Measurements from ENCODE around the gene RHOT1. TPM values are rescaled to one million over a fixed set of nuclear protein-coding genes. Genes with fewer than 3 reads are reported as not detected.
"Not testable (repeated sequence)": the region's sequence is repeated elsewhere in the genome, so short reads cannot be mapped to it uniquely, and the experiment has no call there.

The RHOT1 gene
- total RNA-seq, 1 experiment from 2014 or later, result 24.4 TPM

DNA sequence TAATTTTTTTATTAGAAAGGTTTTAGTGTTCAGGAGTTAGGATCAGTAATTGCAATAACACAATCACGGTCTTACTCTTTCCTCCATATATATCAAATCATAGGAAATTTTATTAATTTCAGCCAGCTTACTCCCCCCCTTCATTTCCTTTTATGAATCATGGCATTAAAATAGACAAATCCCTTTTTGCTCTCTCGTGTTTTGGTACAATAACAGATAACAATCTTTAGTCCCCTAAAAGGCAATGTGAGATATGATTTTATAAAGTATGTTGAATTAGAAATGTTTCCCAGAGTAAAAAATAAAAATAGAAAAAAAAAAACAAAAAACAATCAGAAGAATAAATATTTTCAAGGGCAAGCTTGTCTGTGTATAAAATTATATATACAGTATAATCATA lies 42.6 kb upstream of the RHOT1 start:
- Histone ChIP-seq H2BK20ac (ENCODE audit: low read depth, low read length, poor library complexity, severe bottlenecking) (no peak overlapping the region), H3K79me2 (ENCODE audit: insufficient read depth, low read length) (no peaks in the 10 kb centered on the region), H2BK120ac (ENCODE audit: low read depth, low read length, poor library complexity, severe bottlenecking) (no peak overlapping the region), H2AFZ (ENCODE audit: low read length) (no peak overlapping the region), H3K4me1 (ENCODE audit: insufficient read depth, low read length) (peaks cover 9% of the 10 kb centered on the region; the same call in 1 of the 2 replicates), H2BK5ac (ENCODE audit: insufficient read length, low read length) (no peak overlapping the region), H4K5ac (ENCODE audit: insufficient read length, low read depth, low read length) (no peak overlapping the region), H3K27me3 (ENCODE audit: insufficient read depth, low read length) (no peaks in the 10 kb centered on the region), H2BK15ac (ENCODE audit: low read depth, low read length) (no peak overlapping the region), H2BK12ac (ENCODE audit: insufficient read length, low read depth, low read length) (no peak overlapping the region), H3K4ac (ENCODE audit: low read depth, low read length) (no peak overlapping the region), H3K23ac (ENCODE audit: insufficient read length, low read depth, low read length) (no peak overlapping the region), H3T11ph (ENCODE audit: low read length) (no peak overlapping the region), H4K8ac (replicated peaks; ENCODE audit: insufficient read length, low read depth, low read length) (no peak overlapping the region), H3K27ac (ENCODE audit: insufficient read length, low read depth, low read length) (no peak overlapping the region), H3K23me2 (ENCODE audit: insufficient read length, low read depth, low read length, poor library complexity, severe bottlenecking) (no peaks in the 10 kb centered on the region), H3K9ac (ENCODE audit: extremely low read depth, insufficient read length, low read length) (no peak overlapping the region), H3K14ac (ENCODE audit: insufficient read depth, low read length) (no peak overlapping the region), H3K79me1 (ENCODE audit: insufficient read depth, low read depth, low read length, poor library complexity, severe bottlenecking) (no peaks in the 10 kb centered on the region), H3K9me3 (ENCODE audit: control insufficient read depth, low read depth, low read length) (no peaks in the 10 kb centered on the region), H3K18ac (ENCODE audit: insufficient read length, low read depth, low read length) (no peak overlapping the region), H4K20me1 (ENCODE audit: control insufficient read depth, insufficient read depth, insufficient read length) (no peaks in the 10 kb centered on the region), H3K4me2 (ENCODE audit: insufficient read depth, insufficient read length, low read length) (no peak overlapping the region), H4K91ac (ENCODE audit: insufficient read length, low read depth, low read length) (no peak overlapping the region), H2AK5ac (ENCODE audit: insufficient read length, low read length) (no peak overlapping the region), H3K56ac (ENCODE audit: insufficient read length, low read depth, low read length) (no peak overlapping the region)
- Mint-ChIP-seq H3K4me1 (peaks cover 27 to 31% of the 10 kb centered on the region in 2 experiments), H3K9me3 (no peaks in the 10 kb centered on the region), H3K27ac (no peak overlapping the region), H3K36me3 (ENCODE audit: insufficient read depth in 1 of 3, low read depth in 3 of 3) (peaks cover 0 to 5% (median 5%) of the 10 kb centered on the region in 3 experiments; a peak in 1 of 7 replicates), H3K27me3 (ENCODE audit: low read depth) (no peaks in the 10 kb centered on the region), H3K4me3 (no peak overlapping the region)
- TF ChIP-seq, protein P1, sequence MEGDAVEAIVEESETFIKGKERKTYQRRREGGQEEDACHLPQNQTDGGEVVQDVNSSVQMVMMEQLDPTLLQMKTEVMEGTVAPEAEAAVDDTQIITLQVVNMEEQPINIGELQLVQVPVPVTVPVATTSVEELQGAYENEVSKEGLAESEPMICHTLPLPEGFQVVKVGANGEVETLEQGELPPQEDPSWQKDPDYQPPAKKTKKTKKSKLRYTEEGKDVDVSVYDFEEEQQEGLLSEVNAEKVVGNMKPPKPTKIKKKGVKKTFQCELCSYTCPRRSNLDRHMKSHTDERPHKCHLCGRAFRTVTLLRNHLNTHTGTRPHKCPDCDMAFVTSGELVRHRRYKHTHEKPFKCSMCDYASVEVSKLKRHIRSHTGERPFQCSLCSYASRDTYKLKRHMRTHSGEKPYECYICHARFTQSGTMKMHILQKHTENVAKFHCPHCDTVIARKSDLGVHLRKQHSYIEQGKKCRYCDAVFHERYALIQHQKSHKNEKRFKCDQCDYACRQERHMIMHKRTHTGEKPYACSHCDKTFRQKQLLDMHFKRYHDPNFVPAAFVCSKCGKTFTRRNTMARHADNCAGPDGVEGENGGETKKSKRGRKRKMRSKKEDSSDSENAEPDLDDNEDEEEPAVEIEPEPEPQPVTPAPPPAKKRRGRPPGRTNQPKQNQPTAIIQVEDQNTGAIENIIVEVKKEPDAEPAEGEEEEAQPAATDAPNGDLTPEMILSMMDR (conservative IDR thresholded peaks at IDR 0.05), result no peak
- no CpG with 5 or more reads among the region's 2 CpGs for whole genome bisulfite sequencing (ENCODE audit: extremely low coverage, insufficient read length, low lambda C conversion rate)
- no peak for DNase-seq

DNA sequence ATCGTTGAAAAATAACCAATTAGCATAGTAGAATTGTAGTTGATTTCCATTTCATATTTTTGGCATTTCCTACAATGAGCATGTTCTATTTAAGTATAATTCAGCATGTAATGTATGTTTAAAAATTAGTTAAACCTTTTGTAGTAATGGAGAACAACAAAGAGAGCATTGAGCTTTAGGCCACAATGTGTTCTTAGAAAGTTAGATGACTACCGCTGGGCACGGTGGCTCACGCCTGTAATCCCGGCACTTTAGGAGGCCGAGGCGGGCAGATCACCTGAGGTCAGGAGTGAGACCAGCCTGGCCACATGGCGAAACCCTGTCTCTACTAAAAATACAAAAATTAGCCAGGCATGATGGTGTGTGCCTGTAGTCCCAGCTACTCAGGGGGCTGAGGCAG lies 42.0 kb upstream of the RHOT1 start:
- not testable (repeated sequence) for H3K56ac ChIP-seq (ENCODE audit: insufficient read length, low read depth, low read length); H3K79me2 ChIP-seq (ENCODE audit: insufficient read depth, low read length); H2AK5ac ChIP-seq (ENCODE audit: insufficient read length, low read length); H3K4me2 ChIP-seq (ENCODE audit: insufficient read depth, insufficient read length, low read length); H3K9me3 Mint-ChIP-seq; H2BK15ac ChIP-seq (ENCODE audit: low read depth, low read length); H3K27me3 ChIP-seq (ENCODE audit: insufficient read depth, low read length); H2BK5ac ChIP-seq (ENCODE audit: insufficient read length, low read length); H2BK120ac ChIP-seq (ENCODE audit: low read depth, low read length, poor library complexity, severe bottlenecking); H2AFZ ChIP-seq (ENCODE audit: low read length); H3K23ac ChIP-seq (ENCODE audit: insufficient read length, low read depth, low read length); H3K23me2 ChIP-seq (ENCODE audit: insufficient read length, low read depth, low read length, poor library complexity, severe bottlenecking); H3K27ac ChIP-seq (ENCODE audit: insufficient read length, low read depth, low read length); H3K79me1 ChIP-seq (ENCODE audit: insufficient read depth, low read depth, low read length, poor library complexity, severe bottlenecking); H3K9me3 ChIP-seq (ENCODE audit: control insufficient read depth, low read depth, low read length); H4K20me1 ChIP-seq (ENCODE audit: control insufficient read depth, insufficient read depth, insufficient read length); H2BK12ac ChIP-seq (ENCODE audit: insufficient read length, low read depth, low read length); H3K14ac ChIP-seq (ENCODE audit: insufficient read depth, low read length); H3K27me3 Mint-ChIP-seq (ENCODE audit: low read depth); H3K36me3 Mint-ChIP-seq (ENCODE audit: insufficient read depth in 1 of 3, low read depth in 3 of 3); H3K4me1 ChIP-seq (ENCODE audit: insufficient read depth, low read length); H3T11ph ChIP-seq (ENCODE audit: low read length); H3K9ac ChIP-seq (ENCODE audit: extremely low read depth, insufficient read length, low read length); H4K91ac ChIP-seq (ENCODE audit: insufficient read length, low read depth, low read length); H3K4me3 Mint-ChIP-seq; DNase-seq; H4K5ac ChIP-seq (ENCODE audit: insufficient read length, low read depth, low read length); H3K4ac ChIP-seq (ENCODE audit: low read depth, low read length); H2BK20ac ChIP-seq (ENCODE audit: low read depth, low read length, poor library complexity, severe bottlenecking); H4K8ac ChIP-seq (replicated peaks; ENCODE audit: insufficient read length, low read depth, low read length); H3K18ac ChIP-seq (ENCODE audit: insufficient read length, low read depth, low read length)
- Mint-ChIP-seq H3K27ac (peak overlapping the region in 2 of 3 experiments; percentile 45 to 72; a peak in 2 of 7 replicates), H3K4me1 (peaks cover 27 to 31% of the 10 kb centered on the region in 2 experiments)
- WGBS (ENCODE audit: extremely low coverage, insufficient read length, low lambda C conversion rate), result no CpG with 5 or more reads among the region's 8 CpGs

Measured in H9 (cell line).